ENCODE data around the gene DHRS11. TPM values are rescaled to one million over a fixed set of nuclear protein-coding genes. Genes with fewer than 3 reads are reported as not detected.
A peak's percentile ranks its signal among the peaks of the same experiment; 100 is the strongest.

Gene DHRS11
- total RNA-seq, result 10 to 100 TPM in 1 of 4 donors, 1 to 10 TPM in 3; 4.9 to 15.8 (median 7.4) TPM

DNA sequence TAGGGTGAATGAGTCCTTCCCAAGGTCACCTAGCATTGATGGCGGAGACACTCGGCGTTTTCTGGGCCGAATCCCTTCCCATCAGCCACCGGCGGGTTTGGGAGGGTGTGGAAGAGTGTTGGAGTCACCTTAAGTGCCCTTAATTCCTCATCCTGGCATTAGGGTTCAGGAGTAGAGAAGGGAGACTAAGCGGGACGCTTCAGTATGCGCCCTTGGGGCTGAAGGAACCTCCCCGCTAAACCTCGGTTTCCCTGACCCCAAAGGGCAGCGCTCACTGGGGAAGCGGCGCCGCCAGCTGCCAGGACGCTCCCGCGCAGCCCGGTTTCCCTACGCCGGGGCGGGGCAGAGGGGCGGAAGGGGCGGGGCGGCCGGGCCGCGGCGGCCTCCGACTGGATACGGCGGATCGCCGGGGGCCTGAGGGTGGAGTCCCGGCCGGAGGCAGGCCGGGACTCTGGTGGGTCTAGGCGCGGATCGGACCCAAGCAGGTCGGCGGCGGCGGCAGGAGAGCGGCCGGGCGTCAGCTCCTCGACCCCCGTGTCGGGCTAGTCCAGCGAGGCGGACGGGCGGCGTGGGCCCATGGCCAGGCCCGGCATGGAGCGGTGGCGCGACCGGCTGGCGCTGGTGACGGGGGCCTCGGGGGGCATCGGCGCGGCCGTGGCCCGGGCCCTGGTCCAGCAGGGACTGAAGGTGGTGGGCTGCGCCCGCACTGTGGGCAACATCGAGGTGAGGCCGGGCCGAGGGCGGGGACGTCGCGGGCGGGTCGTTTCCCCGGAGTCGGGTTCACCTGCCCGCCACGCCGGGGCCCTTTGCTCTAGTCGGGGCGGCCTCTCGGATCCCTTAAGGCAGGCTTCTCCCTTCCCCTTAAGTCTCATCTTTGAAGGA lies at the start of gene DHRS11:
Gene DHRS11, plus strand, starts transcription at position 446 of the 882 bp plus-strand sequence. Its CDS starts 131 bp downstream, at position 577.
- no peaks in the 10 kb centered on the region for H3K27me3 ChIP-seq
- peaks cover 14 to 20% of the 10 kb centered on the region in 2 donors for H3K4me1 ChIP-seq
- in situ Hi-C loops (cut with MboI; ENCODE audit: low sequenced_read_pairs in 4 of 4) (loop anchor here in 1 of 4 donors (10.0 kb wide), 1 partner anchor 57 kb away; the partner anchor contains the start of genes MYO19 and PIGW), intact Hi-C loops (cut with DNase I; ENCODE audit: low total_unique reads) (loop anchor here (1.0 to 2.0 kb wide), 2 partner anchors 10 to 47 kb away; partner anchors contain the start of genes GGNBP2 and MRM1)
- H3K36me3 ChIP-seq, result peaks cover 0 to 36% of the 10 kb centered on the region in 2 donors
- TF ChIP-seq CTCF (IDR thresholded peaks at IDR 0.05 in 4 of 5, conservative IDR thresholded peaks at IDR 0.05 in 1 of 5) (no peak), POLR2A (IDR thresholded peaks at IDR 0.05) (peak in 1 of 2 donors; percentile 26)
- peak within 1 kb of the TSS; percentile 49 to 79 (median 78) for H3K27ac ChIP-seq
- peak; percentile 91 to 94 for ATAC-seq
- H3K4me3 ChIP-seq, result peak within 1 kb of the TSS; percentile 73 to 78 (median 75)
- no peaks in the 10 kb centered on the region for H3K9me3 ChIP-seq
- peak; percentile 61 to 77 for DNase-seq

- no peak for DNase-seq
- H3K27ac ChIP-seq, result peak overlapping the region in 1 of 4 donors; percentile 100
- in situ Hi-C loops (cut with MboI; ENCODE audit: low sequenced_read_pairs in 4 of 4), result loop anchor here in 1 of 4 donors (25.0 kb wide), 2 partner anchors 955 to 1070 kb away; partner anchors contain the start of genes AP2B1, PEX12 and SYNRG
- ATAC-seq, result no peak
- H3K27me3 ChIP-seq, result no peaks in the 10 kb centered on the region
- no peak for TF ChIP-seq CTCF (IDR thresholded peaks at IDR 0.05 in 4 of 5, conservative IDR thresholded peaks at IDR 0.05 in 1 of 5)
- TF ChIP-seq POLR2A (IDR thresholded peaks at IDR 0.05), result no peak
- intact Hi-C loops (cut with DNase I; ENCODE audit: low total_unique reads), result no loop called here
- H3K9me3 ChIP-seq, result no peaks in the 10 kb centered on the region
- no peak overlapping the region for H3K4me3 ChIP-seq
- H3K36me3 ChIP-seq, result peaks cover 0 to 1% of the 10 kb centered on the region in 2 donors
- peaks cover 26 to 27% of the 10 kb centered on the region in 2 donors for H3K4me1 ChIP-seq
Measured at GRCh38 chr17:36542755-36543154, 48.9 kb upstream of the DHRS11 start.

DNA sequence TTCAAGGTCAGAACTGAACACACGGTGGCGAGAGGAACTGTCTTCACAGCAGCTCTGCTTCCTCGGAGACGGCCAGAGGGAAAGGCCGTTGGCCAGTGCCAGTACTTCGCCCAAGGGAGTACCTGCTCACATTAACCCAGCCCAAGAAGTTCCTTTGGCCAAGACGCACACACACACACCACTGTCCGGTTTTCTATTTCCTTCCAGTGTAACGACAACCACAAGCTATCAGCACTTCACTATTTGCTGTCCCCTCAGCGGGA lies 47.7 kb upstream of the DHRS11 start:
- Histone ChIP-seq H3K27ac (peak overlapping the region; percentile 99 to 100 (median 100)), H3K9me3 (no peaks in the 10 kb centered on the region), H3K4me1 (peaks cover 36 to 39% of the 10 kb centered on the region in 2 donors), H3K4me3 (peak overlapping the region; percentile 92 to 100 (median 95)), H3K36me3 (no peaks in the 10 kb centered on the region), H3K27me3 (no peaks in the 10 kb centered on the region)
- in situ Hi-C loops (cut with MboI; ENCODE audit: low sequenced_read_pairs in 4 of 4) (loop anchor here in 1 of 4 donors (25.0 kb wide), 2 partner anchors 957 to 1068 kb away; partner anchors contain the start of genes AP2B1, PEX12 and SYNRG), intact Hi-C loops (cut with DNase I; ENCODE audit: low total_unique reads) (loop anchor here (1.0 to 2.0 kb wide), 4 partner anchors 9 to 1301 kb away; partner anchors contain the start of genes DHRS11, MRM1 and SLFN5)
- peak; percentile 37 to 63 for DNase-seq
- ATAC-seq, result peak; percentile 30 to 35
- TF ChIP-seq CTCF (IDR thresholded peaks at IDR 0.05 in 4 of 5, conservative IDR thresholded peaks at IDR 0.05 in 1 of 5) (no peak), POLR2A (IDR thresholded peaks at IDR 0.05) (no peak)

- TF ChIP-seq CTCF (IDR thresholded peaks at IDR 0.05 in 4 of 5, conservative IDR thresholded peaks at IDR 0.05 in 1 of 5), result no peak
- peak; percentile 87 to 92 for TF ChIP-seq POLR2A (IDR thresholded peaks at IDR 0.05)
- Histone ChIP-seq H3K4me1 (peaks cover 36 to 43% of the 10 kb centered on the region in 2 donors), H3K36me3 (no peaks in the 10 kb centered on the region), H3K4me3 (peak within 1 kb of the TSS; percentile 92 to 100 (median 95)), H3K9me3 (no peaks in the 10 kb centered on the region), H3K27ac (peak within 1 kb of the TSS; percentile 99 to 100 (median 100)), H3K27me3 (no peaks in the 10 kb centered on the region)
- peak; percentile 85 to 88 for DNase-seq
- in situ Hi-C loops (cut with MboI; ENCODE audit: low sequenced_read_pairs in 4 of 4) (loop anchor here in 1 of 4 donors (25.0 kb wide), 2 partner anchors 957 to 1068 kb away; partner anchors contain the start of genes AP2B1, PEX12 and SYNRG), intact Hi-C loops (cut with DNase I; ENCODE audit: low total_unique reads) (loop anchor here (1.0 to 5.0 kb wide), 5 partner anchors 9 to 1302 kb away; partner anchors contain the start of genes AATF, DHRS11, MRM1 and SLFN5)
- ATAC-seq, result peak; percentile 79 to 81
Measured at GRCh38 chr17:36544307-36545076, 47.2 kb upstream of the DHRS11 start, which contains the start of gene GGNBP2. TSS of gene GGNBP2 (plus strand) at chr17:36544919. CDS start at chr17:36545725, 806 bp downstream.
